ENCODE data around the gene LRRC34.

DNA sequence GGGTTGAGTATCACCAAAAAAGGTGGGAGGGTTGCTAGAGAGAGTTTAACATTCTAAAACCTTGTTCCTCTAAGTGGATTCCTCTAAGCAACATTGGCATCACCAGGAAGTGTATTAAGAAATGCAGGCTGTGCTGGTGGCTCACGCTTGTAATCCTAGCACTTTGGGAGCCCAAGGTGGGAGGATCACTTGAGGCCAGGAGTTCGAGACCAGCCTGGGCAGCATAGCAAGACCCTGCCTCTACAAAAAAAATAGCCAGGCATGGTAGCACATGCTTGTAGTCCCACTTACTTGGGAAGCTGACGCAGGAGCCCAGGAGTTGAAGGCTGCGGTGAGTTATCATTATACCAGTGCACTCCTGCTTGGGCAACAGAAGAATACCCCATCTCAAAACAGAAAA lies 34.9 kb downstream of the LRRC34 start:
- TF ChIP-seq TCF4 (CRISPR knock-in tag; IDR thresholded peaks at IDR 0.05; ENCODE audit: borderline replicate concordance) (no peak), RARB (CRISPR knock-in tag; IDR thresholded peaks at IDR 0.05) (no peak), ISL1 (CRISPR knock-in tag; IDR thresholded peaks at IDR 0.05) (no peak), ZNF70 (CRISPR knock-in tag; IDR thresholded peaks at IDR 0.05) (no peak), OSR1 (CRISPR knock-in tag; IDR thresholded peaks at IDR 0.05) (no peak), ZFP3 (CRISPR knock-in tag; IDR thresholded peaks at IDR 0.05) (no peak), GLIS3 (CRISPR knock-in tag; IDR thresholded peaks at IDR 0.05) (no peak), ZFP30 (CRISPR knock-in tag; IDR thresholded peaks at IDR 0.05) (no peak), ARNTL (CRISPR knock-in tag; IDR thresholded peaks at IDR 0.05; ENCODE audit: borderline replicate concordance, low read depth) (no peak), TOX (CRISPR knock-in tag; IDR thresholded peaks at IDR 0.05; ENCODE audit: borderline replicate concordance) (no peak)

All from SK-N-SH treated with all-trans-retinoic acid at 6 μM for 48 hours (cell line).